Activated naive CD8-positive, alpha-beta T cell treated with anti-CD3 and anti-CD28 coated beads, Interleukin-2, amount 50 U/mL, for 16 hours (primary cell): ENCODE data around the gene BACH1.
"Not testable (repeated sequence)": the region's sequence is repeated elsewhere in the genome, so short reads cannot be mapped to it uniquely, and the experiment has no call there.

Source experiments
- DNase-seq: peaks from one replicate; pipeline ENCODE4 v3.0.0-alpha.2; 2020; ENCODE audit warnings: low read depth, low spot score

Gene BACH1

GRCh38 chr21:29343519-29343918, 44.8 kb downstream of the BACH1 start:
- no peak for DNase-seq

GRCh38 chr21:29346281-29346680, 47.6 kb downstream of the BACH1 start:
- DNase-seq = no peak

GRCh38 chr21:29346771-29347170, 48.0 kb downstream of the BACH1 start:
- DNase-seq = no peak

- DNase-seq = no peak
These were observed 48.6 kb downstream of the BACH1 start for GRCh38 chr21:29347274-29347681.

GRCh38 chr21:29349702-29350101, 51.0 kb downstream of the BACH1 start:
- no peak for DNase-seq

- DNase-seq = no peak
These were observed 51.6 kb downstream of the BACH1 start for GRCh38 chr21:29350246-29350779.

GRCh38 chr21:29351691-29352090, 53.0 kb downstream of the BACH1 start:
- no peak for DNase-seq

- DNase-seq = not testable (repeated sequence)
These were observed 56.5 kb downstream of the BACH1 start for GRCh38 chr21:29355043-29355710.

GRCh38 chr21:29356291-29356690, 57.6 kb downstream of the BACH1 start:
- DNase-seq = not testable (repeated sequence)

GRCh38 chr21:29356810-29357209, 58.1 kb downstream of the BACH1 start:
- not testable (repeated sequence) for DNase-seq

- no peak for DNase-seq
These were observed 61.0 kb downstream of the BACH1 start for GRCh38 chr21:29359718-29360117.

- DNase-seq = no peak
These were observed 62.4 kb downstream of the BACH1 start for GRCh38 chr21:29360799-29361765.

- DNase-seq = no peak
These were observed 64.0 kb downstream of the BACH1 start for GRCh38 chr21:29362758-29363157.

GRCh38 chr21:29365661-29366265, 67.0 kb downstream of the BACH1 start:
- no peak for DNase-seq

- DNase-seq = no peak
These were observed 67.8 kb downstream of the BACH1 start for GRCh38 chr21:29366532-29366931.

GRCh38 chr21:29367335-29367734, 68.6 kb downstream of the BACH1 start:
- DNase-seq = no peak

GRCh38 chr21:29368906-29369305, 70.2 kb downstream of the BACH1 start:
- no peak for DNase-seq

- no peak for DNase-seq
These were observed 72.7 kb downstream of the BACH1 start for GRCh38 chr21:29371464-29371863.

- peak; percentile 32 for DNase-seq
These were observed 73.5 kb downstream of the BACH1 start for GRCh38 chr21:29372063-29372802.

GRCh38 chr21:29374481-29374880, 75.8 kb downstream of the BACH1 start:
- no peak for DNase-seq

GRCh38 chr21:29376556-29376955, 77.8 kb downstream of the BACH1 start:
- no peak for DNase-seq
